ENCODE measurements around the gene CYBB.

DNA sequence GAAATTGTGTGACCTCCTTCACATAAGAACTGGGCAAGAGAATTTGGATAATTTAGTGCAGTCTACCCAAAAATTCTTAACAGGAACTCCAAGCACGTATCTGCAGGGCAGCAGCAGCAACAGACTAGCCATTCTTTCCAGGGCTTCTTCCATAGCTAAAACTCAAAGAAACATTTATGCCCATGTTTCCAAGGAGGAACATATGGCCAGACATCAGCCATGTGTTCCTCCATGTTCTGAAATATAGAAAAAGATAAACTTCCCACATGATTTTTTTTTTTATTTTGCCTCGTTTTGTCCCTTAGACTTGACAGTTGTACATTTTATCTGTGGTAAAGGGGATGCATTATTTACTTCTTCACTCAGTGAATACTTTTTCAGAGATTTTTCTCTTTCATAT lies 27.6 kb upstream of the CYBB start:
- no peak for TF ChIP-seq CTCF (IDR thresholded peaks at IDR 0.05)
- no peak for TF ChIP-seq POLR2AphosphoS5 (IDR thresholded peaks at IDR 0.05; ENCODE audit: low read depth, low read length)
- TF ChIP-seq SIN3A (IDR thresholded peaks at IDR 0.05; ENCODE audit: borderline replicate concordance, insufficient read depth, low read depth, low read length), result no peak
- no peak for TF ChIP-seq REST (IDR thresholded peaks at IDR 0.05; ENCODE audit: insufficient read depth in 1 of 2, low read depth in 2 of 2, low read length in 1 of 2)

Data from Panc1 (cell line).